HCEC 1CT (cell line): Measurements from ENCODE around the gene PTPRK.

Experiments used
- DNase-seq: peaks from one replicate; pipeline ENCODE4 v3.0.0-alpha.2; 2017

The PTPRK gene

GRCh38 chr6:128118401-128118800, 402.0 kb downstream of the PTPRK start:
- peak; percentile 80 for DNase-seq

GRCh38 chr6:128117916-128118315, 402.5 kb downstream of the PTPRK start:
- peak; percentile 59 for DNase-seq

GRCh38 chr6:128114164-128114563, 406.2 kb downstream of the PTPRK start:
- no peak for DNase-seq

- DNase-seq: no peak
These were observed 407.9 kb downstream of the PTPRK start for GRCh38 chr6:128112494-128112893.

- no peak for DNase-seq
These were observed 409.3 kb downstream of the PTPRK start for GRCh38 chr6:128111096-128111495.

- no peak for DNase-seq
These were observed 412.7 kb downstream of the PTPRK start for GRCh38 chr6:128107682-128108081.

- DNase-seq: no peak
These were observed 420.7 kb downstream of the PTPRK start for GRCh38 chr6:128099571-128100197.

- DNase-seq: no peak
These were observed 422.3 kb downstream of the PTPRK start for GRCh38 chr6:128098000-128098581.

- DNase-seq: no peak
These were observed 423.4 kb downstream of the PTPRK start for GRCh38 chr6:128097009-128097408.

- no peak for DNase-seq
These were observed 425.0 kb downstream of the PTPRK start for GRCh38 chr6:128095362-128095761.

- DNase-seq: no peak
These were observed 441.4 kb downstream of the PTPRK start for GRCh38 chr6:128079021-128079420.

GRCh38 chr6:128078276-128078675, 442.1 kb downstream of the PTPRK start:
- no peak for DNase-seq

- DNase-seq: no peak
These were observed 443.6 kb downstream of the PTPRK start for GRCh38 chr6:128076843-128077242.

GRCh38 chr6:128074567-128074966, 445.8 kb downstream of the PTPRK start:
- no peak for DNase-seq

- no peak for DNase-seq
These were observed 447.0 kb downstream of the PTPRK start for GRCh38 chr6:128073389-128073788.

- no peak for DNase-seq
These were observed 449.2 kb downstream of the PTPRK start for GRCh38 chr6:128071212-128071611.

- no peak for DNase-seq
These were observed 450.0 kb downstream of the PTPRK start for GRCh38 chr6:128070406-128070805.

GRCh38 chr6:128069188-128069587, 451.2 kb downstream of the PTPRK start:
- peak; percentile 56 for DNase-seq

- no peak for DNase-seq
These were observed 452.3 kb downstream of the PTPRK start for GRCh38 chr6:128068119-128068479.

- no peak for DNase-seq
These were observed 452.8 kb downstream of the PTPRK start for GRCh38 chr6:128067446-128068118.

GRCh38 chr6:128065072-128065471, 455.3 kb downstream of the PTPRK start:
- DNase-seq: no peak

GRCh38 chr6:128064540-128064895, 455.9 kb downstream of the PTPRK start:
- DNase-seq: no peak

- no peak for DNase-seq
These were observed 456.4 kb downstream of the PTPRK start for GRCh38 chr6:128063850-128064539.
